A673 (cell line): ENCODE results near the gene FNBP1.

Source experiments
- EZH2 ChIP-seq: fragments of 200-600 bp; sonication (generic); IDR thresholded peaks from 2 replicates; pipeline ENCODE4 v1.6.1; 2017; ENCODE audit warnings: borderline replicate concordance, low read depth, mild to moderate bottlenecking, mixed read lengths, antibody characterized with exemption, low read length; ENCODE audit not compliant: poor library complexity, severe bottlenecking
- TF ChIP-seq, protein P1 (sequence below): fragments of 300-800, 200-600 bp; sonication (generic); conservative IDR thresholded peaks from 2 replicates; pipeline ENCODE4 v1.5.1; 2017; ENCODE audit warnings: low read depth, mild to moderate bottlenecking, antibody characterized with exemption, low read length, moderate library complexity, mixed read lengths

GRCh38 chr9:129898185-129898584 is 144.8 kb downstream of the FNBP1 start:
- no peak for TF ChIP-seq EZH2
- TF ChIP-seq, protein P1, sequence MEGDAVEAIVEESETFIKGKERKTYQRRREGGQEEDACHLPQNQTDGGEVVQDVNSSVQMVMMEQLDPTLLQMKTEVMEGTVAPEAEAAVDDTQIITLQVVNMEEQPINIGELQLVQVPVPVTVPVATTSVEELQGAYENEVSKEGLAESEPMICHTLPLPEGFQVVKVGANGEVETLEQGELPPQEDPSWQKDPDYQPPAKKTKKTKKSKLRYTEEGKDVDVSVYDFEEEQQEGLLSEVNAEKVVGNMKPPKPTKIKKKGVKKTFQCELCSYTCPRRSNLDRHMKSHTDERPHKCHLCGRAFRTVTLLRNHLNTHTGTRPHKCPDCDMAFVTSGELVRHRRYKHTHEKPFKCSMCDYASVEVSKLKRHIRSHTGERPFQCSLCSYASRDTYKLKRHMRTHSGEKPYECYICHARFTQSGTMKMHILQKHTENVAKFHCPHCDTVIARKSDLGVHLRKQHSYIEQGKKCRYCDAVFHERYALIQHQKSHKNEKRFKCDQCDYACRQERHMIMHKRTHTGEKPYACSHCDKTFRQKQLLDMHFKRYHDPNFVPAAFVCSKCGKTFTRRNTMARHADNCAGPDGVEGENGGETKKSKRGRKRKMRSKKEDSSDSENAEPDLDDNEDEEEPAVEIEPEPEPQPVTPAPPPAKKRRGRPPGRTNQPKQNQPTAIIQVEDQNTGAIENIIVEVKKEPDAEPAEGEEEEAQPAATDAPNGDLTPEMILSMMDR = no peak
